ENCODE results near the gene LNP1. TPM values are rescaled to one million over a fixed set of nuclear protein-coding genes. Genes with fewer than 3 reads are reported as not detected.
"Not testable (repeated sequence)": the region's sequence is repeated elsewhere in the genome, so short reads cannot be mapped to it uniquely, and the experiment has no call there.

LNP1 gene
- total and polyA plus RNA-seq, 4 donors: 2.8 to 12.8 (median 5.8) TPM

DNA sequence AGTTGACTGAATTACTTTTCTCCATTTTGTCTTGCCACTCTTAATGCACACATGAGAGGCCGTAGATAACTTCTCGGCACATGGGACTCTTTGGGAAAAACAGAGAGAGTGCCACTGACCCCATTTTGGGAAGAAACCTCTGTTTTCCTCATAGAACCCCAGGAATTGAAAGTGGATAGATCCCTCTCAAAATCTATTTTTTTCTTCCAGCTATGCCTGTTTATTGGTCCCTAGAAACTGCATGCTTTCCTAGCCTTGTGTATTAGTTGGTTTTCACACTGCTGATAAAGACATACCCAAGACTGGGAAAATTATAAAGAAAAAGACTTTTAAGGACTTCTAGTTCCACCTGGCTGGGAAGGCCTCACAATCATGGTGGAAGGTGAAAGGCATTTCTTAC lies 67.3 kb downstream of the LNP1 start:
- H3K36me3 ChIP-seq (ENCODE audit: control insufficient read depth in 1 of 2, insufficient read depth in 2 of 2, low read length in 1 of 2): no peaks in the 10 kb centered on the region
- no peaks in the 10 kb centered on the region for H3K4me1 ChIP-seq (ENCODE audit: control insufficient read depth in 1 of 2, insufficient read depth in 2 of 2, low read length in 2 of 2)
- intact Hi-C loops (cut with DNase I): no loop called here
- no peak for DNase-seq
- no peaks in the 10 kb centered on the region for H3K27me3 ChIP-seq (ENCODE audit: control insufficient read depth in 1 of 2, insufficient read depth in 2 of 2, low read length in 1 of 2)
- no peak overlapping the region for H3K4me3 ChIP-seq (ENCODE audit: low read length in 2 of 2)
- no peak overlapping the region for H3K27ac ChIP-seq (ENCODE audit: low read depth in 1 of 2, low read length in 2 of 2)
- 97 to 98% methylated on average over 2 of the region's 2 CpGs for WGBS, 2 donors
- no peak for ATAC-seq (ENCODE audit: low FRiP score)
- H3K9me3 ChIP-seq (ENCODE audit: control insufficient read depth, low read length): no peaks in the 10 kb centered on the region

DNA sequence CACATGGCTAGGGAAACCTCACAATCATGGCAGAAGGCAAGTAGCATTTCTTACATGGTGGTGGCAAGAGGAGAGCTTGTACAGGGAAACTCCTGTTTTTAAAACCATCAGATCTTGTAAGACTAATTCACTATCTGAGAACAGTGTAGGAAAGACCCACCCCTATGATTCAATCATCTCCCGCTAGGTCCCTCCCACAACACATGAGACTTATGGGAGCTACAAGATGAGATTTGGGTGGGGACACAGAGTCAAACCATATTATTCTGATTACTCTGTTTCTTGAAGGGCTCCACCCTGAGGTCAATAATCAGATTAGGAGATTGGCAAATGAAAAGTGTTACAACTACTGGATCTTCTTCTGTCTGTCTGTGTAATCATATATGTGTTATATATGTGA lies 69.6 kb downstream of the LNP1 start:
- ATAC-seq (ENCODE audit: low FRiP score) (no peak), DNase-seq (no peak)
- H3K27me3 ChIP-seq (ENCODE audit: control insufficient read depth in 1 of 2, insufficient read depth in 2 of 2, low read length in 1 of 2): no peaks in the 10 kb centered on the region
- H3K4me1 ChIP-seq (ENCODE audit: control insufficient read depth in 1 of 2, insufficient read depth in 2 of 2, low read length in 2 of 2): no peaks in the 10 kb centered on the region
- intact Hi-C loops (cut with DNase I): no loop called here
- WGBS, 2 donors: 97 to 100% methylated on average over 1 of the region's 1 CpG
- no peak overlapping the region for H3K4me3 ChIP-seq (ENCODE audit: low read length in 2 of 2)
- no peaks in the 10 kb centered on the region for H3K36me3 ChIP-seq (ENCODE audit: control insufficient read depth in 1 of 2, insufficient read depth in 2 of 2, low read length in 1 of 2)
- H3K9me3 ChIP-seq (ENCODE audit: control insufficient read depth, low read length): no peaks in the 10 kb centered on the region
- no peak overlapping the region for H3K27ac ChIP-seq (ENCODE audit: low read depth in 1 of 2, low read length in 2 of 2)

DNA sequence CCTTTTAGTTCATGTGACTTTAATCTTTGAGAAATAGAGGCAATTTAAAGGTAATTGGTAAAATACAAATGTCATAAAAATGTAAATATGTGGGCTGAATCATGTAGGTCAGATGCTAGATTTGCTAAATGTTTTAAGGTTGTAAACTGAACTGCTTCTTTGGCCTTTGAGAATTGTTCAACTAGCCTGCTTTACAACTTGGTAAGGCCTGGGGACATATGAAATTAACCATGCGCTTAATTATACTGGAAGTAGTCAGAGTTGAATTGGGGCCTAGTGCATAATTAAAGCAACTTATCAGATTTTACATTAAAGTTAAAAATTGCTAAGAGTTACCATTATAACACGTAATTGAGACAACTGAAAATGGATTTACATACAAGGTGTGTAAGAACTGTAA lies 70.1 kb downstream of the LNP1 start:
- Histone ChIP-seq H3K4me3 (ENCODE audit: low read length in 2 of 2) (no peak overlapping the region), H3K27me3 (ENCODE audit: control insufficient read depth in 1 of 2, insufficient read depth in 2 of 2, low read length in 1 of 2) (no peaks in the 10 kb centered on the region), H3K27ac (ENCODE audit: low read depth in 1 of 2, low read length in 2 of 2) (no peak overlapping the region), H3K4me1 (ENCODE audit: control insufficient read depth in 1 of 2, insufficient read depth in 2 of 2, low read length in 2 of 2) (no peaks in the 10 kb centered on the region), H3K36me3 (ENCODE audit: control insufficient read depth in 1 of 2, insufficient read depth in 2 of 2, low read length in 1 of 2) (no peaks in the 10 kb centered on the region), H3K9me3 (ENCODE audit: control insufficient read depth, low read length) (no peaks in the 10 kb centered on the region)
- intact Hi-C loops (cut with DNase I): no loop called here
- DNase-seq (no peak), ATAC-seq (ENCODE audit: low FRiP score) (no peak)
- WGBS, 2 donors: 90 to 91% methylated on average over 2 of the region's 2 CpGs

DNA sequence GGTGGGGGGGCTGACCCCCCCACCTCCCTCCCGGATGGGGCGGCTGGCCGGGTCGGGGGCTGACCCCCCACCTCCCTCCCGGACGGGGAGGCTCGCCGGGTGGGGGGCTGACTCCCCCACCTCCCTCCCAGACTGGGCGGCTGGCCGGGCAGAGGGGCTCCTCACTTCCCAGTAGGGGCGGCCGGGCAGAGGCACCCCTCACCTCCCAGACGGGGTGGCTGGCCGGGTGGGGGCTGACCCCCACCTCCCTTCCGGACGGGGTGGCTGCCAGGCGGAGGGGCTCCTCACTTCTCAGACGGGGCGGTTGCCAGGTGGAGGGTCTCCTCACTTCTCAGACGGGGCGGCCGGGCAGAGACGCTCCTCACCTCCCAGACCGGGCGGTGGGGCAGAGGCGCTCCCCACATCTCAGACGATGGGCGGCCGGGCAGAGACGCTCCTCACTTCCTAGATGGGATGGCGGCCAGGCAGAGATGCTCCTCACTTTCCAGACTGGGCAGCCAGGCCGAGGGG lies 76.6 kb downstream of the LNP1 start:
- WGBS, 2 donors: 90 to 95% methylated on average over 15 to 32 of the region's 32 CpGs
- DNase-seq; intact Hi-C loops (cut with DNase I); H3K9me3 ChIP-seq (ENCODE audit: control insufficient read depth, low read length); H3K27me3 ChIP-seq (ENCODE audit: control insufficient read depth in 1 of 2, insufficient read depth in 2 of 2, low read length in 1 of 2); H3K4me3 ChIP-seq (ENCODE audit: low read length in 2 of 2); H3K36me3 ChIP-seq (ENCODE audit: control insufficient read depth in 1 of 2, insufficient read depth in 2 of 2, low read length in 1 of 2); H3K27ac ChIP-seq (ENCODE audit: low read depth in 1 of 2, low read length in 2 of 2); H3K4me1 ChIP-seq (ENCODE audit: control insufficient read depth in 1 of 2, insufficient read depth in 2 of 2, low read length in 2 of 2); ATAC-seq (ENCODE audit: low FRiP score): not testable (repeated sequence)

DNA sequence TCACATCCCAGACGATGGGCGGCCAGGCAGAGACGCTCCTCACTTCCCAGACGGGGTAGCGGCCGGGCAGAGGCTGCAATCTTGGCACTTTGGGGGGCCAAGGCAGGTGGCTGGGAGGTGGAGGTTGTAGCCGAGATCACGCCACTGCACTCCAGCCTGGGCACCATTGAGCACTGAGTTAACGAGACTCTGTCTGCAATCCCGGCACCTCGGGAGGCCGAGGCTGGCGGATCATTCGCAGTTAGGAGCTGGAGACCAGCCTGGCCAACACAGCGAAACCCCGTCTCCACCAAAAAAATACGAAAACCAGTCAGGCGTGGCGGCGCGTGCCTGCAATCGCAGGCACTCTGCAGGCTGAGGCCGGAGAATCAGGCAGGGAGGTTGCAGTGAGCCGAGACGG lies 77.2 kb downstream of the LNP1 start:
- ATAC-seq (ENCODE audit: low FRiP score); DNase-seq; H3K27me3 ChIP-seq (ENCODE audit: control insufficient read depth in 1 of 2, insufficient read depth in 2 of 2, low read length in 1 of 2); H3K4me3 ChIP-seq (ENCODE audit: low read length in 2 of 2); H3K27ac ChIP-seq (ENCODE audit: low read depth in 1 of 2, low read length in 2 of 2); H3K36me3 ChIP-seq (ENCODE audit: control insufficient read depth in 1 of 2, insufficient read depth in 2 of 2, low read length in 1 of 2); H3K9me3 ChIP-seq (ENCODE audit: control insufficient read depth, low read length); H3K4me1 ChIP-seq (ENCODE audit: control insufficient read depth in 1 of 2, insufficient read depth in 2 of 2, low read length in 2 of 2); intact Hi-C loops (cut with DNase I): not testable (repeated sequence)
- WGBS, 2 donors: 92 to 97% methylated on average over 17 to 25 of the region's 25 CpGs

DNA sequence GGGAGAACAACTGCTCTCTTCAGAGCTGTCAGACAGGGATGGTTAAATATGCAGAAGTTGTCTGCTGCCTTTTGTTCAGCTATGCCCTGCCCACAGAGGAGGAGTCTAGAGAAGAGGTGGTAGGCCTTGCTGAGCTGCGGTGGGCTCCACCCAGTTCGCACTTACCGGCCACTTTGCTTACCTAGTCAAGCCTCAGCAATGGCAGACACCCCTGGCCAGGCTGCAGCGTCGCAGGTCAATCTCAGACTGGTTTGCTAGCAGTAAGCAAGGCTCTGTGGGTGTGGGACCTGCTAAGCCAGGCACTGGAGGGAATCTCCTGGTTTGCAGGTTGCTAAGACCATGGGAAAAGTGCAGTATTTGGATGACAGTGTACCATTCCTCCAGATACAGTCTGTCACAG lies 78.7 kb downstream of the LNP1 start:
- H3K9me3 ChIP-seq (ENCODE audit: control insufficient read depth, low read length): no peaks in the 10 kb centered on the region
- H3K4me3 ChIP-seq (ENCODE audit: low read length in 2 of 2): no peak overlapping the region
- intact Hi-C loops (cut with DNase I): no loop called here
- no peak for DNase-seq
- 79 to 87% methylated on average over 5 of the region's 5 CpGs for WGBS, 2 donors
- no peaks in the 10 kb centered on the region for H3K36me3 ChIP-seq (ENCODE audit: control insufficient read depth in 1 of 2, insufficient read depth in 2 of 2, low read length in 1 of 2)
- H3K4me1 ChIP-seq (ENCODE audit: control insufficient read depth in 1 of 2, insufficient read depth in 2 of 2, low read length in 2 of 2): no peaks in the 10 kb centered on the region
- no peak overlapping the region for H3K27ac ChIP-seq (ENCODE audit: low read depth in 1 of 2, low read length in 2 of 2)
- no peaks in the 10 kb centered on the region for H3K27me3 ChIP-seq (ENCODE audit: control insufficient read depth in 1 of 2, insufficient read depth in 2 of 2, low read length in 1 of 2)
- ATAC-seq (ENCODE audit: low FRiP score): no peak

DNA sequence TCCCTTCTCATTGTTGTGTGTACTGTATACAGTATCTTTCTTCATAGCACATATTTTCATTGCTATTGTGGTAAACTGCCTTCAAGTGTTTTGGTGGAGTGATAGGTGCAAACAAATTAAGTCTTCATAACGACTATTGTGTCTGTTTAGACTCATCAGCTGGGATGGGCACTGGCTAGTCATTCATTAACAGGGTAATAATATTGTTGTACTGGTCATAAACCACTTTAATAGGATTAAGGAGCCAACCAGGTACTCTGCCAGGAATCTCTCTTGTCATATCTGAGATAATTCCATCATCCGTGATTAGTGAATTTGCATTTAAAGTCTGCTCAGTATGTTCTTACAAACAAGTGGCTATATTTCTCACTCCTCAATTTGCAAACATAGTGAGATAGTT lies 80.8 kb downstream of the LNP1 start:
- 73 to 79% methylated on average over 2 of the region's 2 CpGs for WGBS, 2 donors
- DNase-seq: no peak
- Histone ChIP-seq H3K9me3 (ENCODE audit: control insufficient read depth, low read length) (no peaks in the 10 kb centered on the region), H3K36me3 (ENCODE audit: control insufficient read depth in 1 of 2, insufficient read depth in 2 of 2, low read length in 1 of 2) (no peaks in the 10 kb centered on the region), H3K4me3 (ENCODE audit: low read length in 2 of 2) (no peak overlapping the region), H3K27ac (ENCODE audit: low read depth in 1 of 2, low read length in 2 of 2) (no peak overlapping the region), H3K27me3 (ENCODE audit: control insufficient read depth in 1 of 2, insufficient read depth in 2 of 2, low read length in 1 of 2) (no peaks in the 10 kb centered on the region), H3K4me1 (ENCODE audit: control insufficient read depth in 1 of 2, insufficient read depth in 2 of 2, low read length in 2 of 2) (no peaks in the 10 kb centered on the region)
- intact Hi-C loops (cut with DNase I): no loop called here
- no peak for ATAC-seq (ENCODE audit: low FRiP score)

DNA sequence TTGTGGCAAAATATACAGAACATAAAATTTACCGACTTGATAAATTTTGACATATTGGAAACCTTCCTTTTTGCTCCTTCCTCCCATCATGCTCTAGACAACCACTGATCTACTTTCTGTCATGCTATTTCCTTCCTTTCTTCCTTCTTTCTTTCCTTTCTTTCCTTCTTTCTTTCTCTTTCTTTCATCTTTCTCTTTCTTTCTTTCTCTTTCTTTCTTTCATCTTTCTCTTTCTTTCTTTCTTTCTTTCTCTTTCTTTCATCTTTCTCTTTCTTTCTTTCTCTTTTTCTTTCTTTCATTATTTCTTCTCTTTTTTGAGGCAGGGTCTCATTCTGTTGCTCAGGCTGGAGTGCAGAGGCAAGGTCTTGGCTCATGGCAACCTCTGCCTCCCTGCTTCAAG lies 82.2 kb downstream of the LNP1 start:
- ATAC-seq (ENCODE audit: low FRiP score): no peak
- Histone ChIP-seq H3K36me3 (ENCODE audit: control insufficient read depth in 1 of 2, insufficient read depth in 2 of 2, low read length in 1 of 2) (no peaks in the 10 kb centered on the region), H3K27ac (ENCODE audit: low read depth in 1 of 2, low read length in 2 of 2) (no peak overlapping the region), H3K27me3 (ENCODE audit: control insufficient read depth in 1 of 2, insufficient read depth in 2 of 2, low read length in 1 of 2) (no peaks in the 10 kb centered on the region), H3K4me1 (ENCODE audit: control insufficient read depth in 1 of 2, insufficient read depth in 2 of 2, low read length in 2 of 2) (no peaks in the 10 kb centered on the region), H3K4me3 (ENCODE audit: low read length in 2 of 2) (no peak overlapping the region), H3K9me3 (ENCODE audit: control insufficient read depth, low read length) (no peaks in the 10 kb centered on the region)
- WGBS, 2 donors: 93 to 94% methylated on average over 1 of the region's 1 CpG
- DNase-seq: no peak
- intact Hi-C loops (cut with DNase I): no loop called here

DNA sequence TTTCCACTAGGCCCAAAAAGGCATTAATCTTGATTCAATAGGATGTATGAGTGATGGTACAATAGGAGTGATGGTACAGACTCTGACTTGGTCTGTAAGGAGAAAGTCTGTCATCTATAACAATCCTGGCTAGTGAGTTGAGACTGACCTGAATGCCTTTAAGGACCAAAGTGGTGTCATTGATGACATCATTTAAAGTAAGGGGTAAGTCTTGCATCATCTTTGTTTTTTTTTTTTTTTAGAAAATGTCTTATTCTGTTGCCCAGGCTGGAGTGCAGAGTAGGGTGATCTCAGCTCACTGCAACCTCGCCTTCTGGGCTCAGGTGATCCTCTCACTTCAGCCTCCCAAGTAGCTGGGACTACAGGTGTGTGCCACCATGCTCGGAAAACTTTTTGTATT lies 85.5 kb downstream of the LNP1 start:
- 92 to 95% methylated on average over 2 of the region's 2 CpGs for WGBS, 2 donors
- no peak overlapping the region for H3K27ac ChIP-seq (ENCODE audit: low read depth in 1 of 2, low read length in 2 of 2)
- no peaks in the 10 kb centered on the region for H3K27me3 ChIP-seq (ENCODE audit: control insufficient read depth in 1 of 2, insufficient read depth in 2 of 2, low read length in 1 of 2)
- no peaks in the 10 kb centered on the region for H3K4me1 ChIP-seq (ENCODE audit: control insufficient read depth in 1 of 2, insufficient read depth in 2 of 2, low read length in 2 of 2)
- intact Hi-C loops (cut with DNase I): no loop called here
- no peak for ATAC-seq (ENCODE audit: low FRiP score)
- H3K36me3 ChIP-seq (ENCODE audit: control insufficient read depth in 1 of 2, insufficient read depth in 2 of 2, low read length in 1 of 2): no peaks in the 10 kb centered on the region
- no peaks in the 10 kb centered on the region for H3K9me3 ChIP-seq (ENCODE audit: control insufficient read depth, low read length)
- no peak overlapping the region for H3K4me3 ChIP-seq (ENCODE audit: low read length in 2 of 2)
- DNase-seq: no peak

Data from aorta (tissue), 5 donors.